ENCODE measurements around the gene SLC1A3.

The SLC1A3 gene

GRCh38 chr5:36610621-36611020 lies 4.2 kb downstream of the SLC1A3 start:
- Histone ChIP-seq H3K4me3 (replicated peaks; ENCODE audit: low read depth, low read length) (no peak overlapping the region), H3K36me3 (ENCODE audit: control insufficient read depth, insufficient read depth, low read length) (no peaks in the 10 kb centered on the region), H3K27me3 (replicated peaks; ENCODE audit: control insufficient read depth, insufficient read depth, low read length) (no peaks in the 10 kb centered on the region; the same call in none of the 2 replicates)
- TF ChIP-seq CTCF (IDR thresholded peaks at IDR 0.05; ENCODE audit: insufficient read depth, low read length, poor library complexity, severe bottlenecking), result no peak
- no peak for DNase-seq (ENCODE audit: extremely low read depth, insufficient read length)

DNA sequence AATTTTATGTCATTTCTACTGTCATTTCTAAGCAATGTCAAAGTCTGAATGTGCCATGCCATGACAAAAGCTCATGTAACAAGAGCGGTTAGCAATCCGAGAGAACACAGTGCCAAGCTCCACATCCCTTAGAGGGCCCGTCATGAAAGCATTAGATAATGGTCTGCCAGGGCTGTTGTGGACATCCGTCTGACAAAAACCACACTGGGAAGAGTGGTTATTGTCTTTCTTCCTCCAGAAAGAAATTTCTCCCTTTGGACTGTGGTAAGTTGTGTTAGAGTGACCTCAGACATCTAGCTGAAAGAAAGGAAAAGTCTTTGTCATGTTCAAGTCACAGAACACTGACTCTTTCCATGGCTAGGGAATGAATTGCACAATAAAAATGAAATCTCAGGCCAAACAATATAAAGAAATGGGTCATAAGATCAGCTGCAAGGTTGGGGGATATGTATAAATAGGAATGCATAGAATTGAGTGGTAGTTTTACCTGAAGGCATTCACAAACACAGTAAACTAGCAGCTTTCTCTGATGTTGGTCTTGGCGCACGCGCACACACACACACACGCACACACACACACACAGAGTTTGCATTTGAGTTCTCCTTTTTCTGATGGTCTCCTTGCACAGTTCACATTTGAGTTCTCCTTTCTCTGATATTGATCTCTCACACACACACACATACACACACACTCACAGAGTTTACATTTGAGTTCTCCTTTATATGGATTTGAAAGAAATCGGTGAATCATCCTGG lies 5.3 kb downstream of the SLC1A3 start:
- Histone ChIP-seq H3K36me3 (ENCODE audit: control insufficient read depth, insufficient read depth, low read length) (no peaks in the 10 kb centered on the region), H3K27me3 (replicated peaks; ENCODE audit: control insufficient read depth, insufficient read depth, low read length) (no peaks in the 10 kb centered on the region; the same call in none of the 2 replicates), H3K4me3 (replicated peaks; ENCODE audit: low read depth, low read length) (no peak overlapping the region)
- no peak for DNase-seq (ENCODE audit: extremely low read depth, insufficient read length)
- no peak for TF ChIP-seq CTCF (IDR thresholded peaks at IDR 0.05; ENCODE audit: insufficient read depth, low read length, poor library complexity, severe bottlenecking)

DNA sequence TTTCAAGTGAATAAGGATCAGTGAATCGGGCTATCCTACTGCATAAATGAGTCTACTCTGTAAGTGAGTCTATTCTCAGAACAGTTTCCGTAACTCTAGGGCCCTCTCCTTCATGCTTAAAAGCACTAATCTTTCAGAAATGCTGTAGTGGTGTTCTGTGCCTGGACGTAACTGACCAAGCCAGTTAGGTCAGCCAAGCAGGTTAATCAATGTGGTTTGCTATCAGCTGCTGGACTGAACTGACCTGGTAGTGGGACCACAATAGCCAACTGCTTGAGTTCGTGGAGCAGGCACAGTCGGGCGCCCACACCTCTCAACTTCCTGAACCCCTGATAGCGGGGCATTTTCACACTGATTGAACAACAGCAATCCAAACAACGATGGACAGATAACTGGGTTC lies 6.8 kb downstream of the SLC1A3 start:
- Histone ChIP-seq H3K4me3 (replicated peaks; ENCODE audit: low read depth, low read length) (no peak overlapping the region), H3K27me3 (replicated peaks; ENCODE audit: control insufficient read depth, insufficient read depth, low read length) (no peaks in the 10 kb centered on the region; the same call in 1 of the 2 replicates), H3K36me3 (ENCODE audit: control insufficient read depth, insufficient read depth, low read length) (no peaks in the 10 kb centered on the region)
- DNase-seq (ENCODE audit: extremely low read depth, insufficient read length), result no peak
- no peak for TF ChIP-seq CTCF (IDR thresholded peaks at IDR 0.05; ENCODE audit: insufficient read depth, low read length, poor library complexity, severe bottlenecking)

GRCh38 chr5:36613771-36614656 lies 7.6 kb downstream of the SLC1A3 start:
- no peak for DNase-seq (ENCODE audit: extremely low read depth, insufficient read length)

More at GRCh38 chr5:36613771-36614656, 7.6 kb downstream of the SLC1A3 start:
- TF ChIP-seq CTCF (IDR thresholded peaks at IDR 0.05; ENCODE audit: insufficient read depth, low read length, poor library complexity, severe bottlenecking), result no peak
- no peak overlapping the region for H3K4me3 ChIP-seq (replicated peaks; ENCODE audit: low read depth, low read length)
- no peaks in the 10 kb centered on the region for H3K36me3 ChIP-seq (ENCODE audit: control insufficient read depth, insufficient read depth, low read length)
- H3K27me3 ChIP-seq (replicated peaks; ENCODE audit: control insufficient read depth, insufficient read depth, low read length), result no peaks in the 10 kb centered on the region; the same call in 1 of the 2 replicates

Data from GM06990 (cell line).